HG02884 (cell line): ENCODE measurements around the gene LDLR.
"Not testable (repeated sequence)": the region's sequence is repeated elsewhere in the genome, so short reads cannot be mapped to it uniquely, and the experiment has no call there.

Experiments
- ATAC-seq: cut with Tn5 transposase; IDR thresholded peaks from one replicate; pipeline ENCODE4 v1.9.1; 2021; ENCODE audit warnings: mild to moderate bottlenecking, moderate library complexity; ENCODE audit not compliant: unreplicated experiment

Gene LDLR

GRCh38 chr19:11102944-11103343 is 13.7 kb downstream of the LDLR start:
- ATAC-seq: no peak

DNA sequence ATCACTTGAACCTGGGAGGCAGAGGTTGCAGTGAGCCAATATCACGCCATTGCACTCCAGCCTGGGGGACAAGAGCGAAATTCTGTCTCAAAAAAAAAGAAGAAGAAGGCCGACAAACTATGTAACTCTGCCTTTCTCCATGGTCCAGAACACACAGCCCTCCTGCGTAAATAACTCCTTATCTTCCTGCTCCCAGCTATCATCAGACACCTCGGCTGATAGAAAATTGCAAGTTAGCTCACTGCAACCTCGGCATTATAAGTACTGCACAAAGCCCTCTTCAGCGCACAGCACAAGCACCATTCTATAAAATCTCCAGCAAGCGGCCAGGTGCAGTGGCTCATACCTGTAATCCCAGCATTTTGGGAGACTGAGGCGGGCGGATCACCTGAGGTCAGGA is 14.4 kb downstream of the LDLR start:
- ATAC-seq: not testable (repeated sequence)

GRCh38 chr19:11105014-11105636 is 15.9 kb downstream of the LDLR start:
- ATAC-seq: no peak

GRCh38 chr19:11106477-11106876 is 17.2 kb downstream of the LDLR start:
- ATAC-seq: no peak

- no peak for ATAC-seq
Measured at GRCh38 chr19:11108746-11109145, 19.5 kb downstream of the LDLR start.

DNA sequence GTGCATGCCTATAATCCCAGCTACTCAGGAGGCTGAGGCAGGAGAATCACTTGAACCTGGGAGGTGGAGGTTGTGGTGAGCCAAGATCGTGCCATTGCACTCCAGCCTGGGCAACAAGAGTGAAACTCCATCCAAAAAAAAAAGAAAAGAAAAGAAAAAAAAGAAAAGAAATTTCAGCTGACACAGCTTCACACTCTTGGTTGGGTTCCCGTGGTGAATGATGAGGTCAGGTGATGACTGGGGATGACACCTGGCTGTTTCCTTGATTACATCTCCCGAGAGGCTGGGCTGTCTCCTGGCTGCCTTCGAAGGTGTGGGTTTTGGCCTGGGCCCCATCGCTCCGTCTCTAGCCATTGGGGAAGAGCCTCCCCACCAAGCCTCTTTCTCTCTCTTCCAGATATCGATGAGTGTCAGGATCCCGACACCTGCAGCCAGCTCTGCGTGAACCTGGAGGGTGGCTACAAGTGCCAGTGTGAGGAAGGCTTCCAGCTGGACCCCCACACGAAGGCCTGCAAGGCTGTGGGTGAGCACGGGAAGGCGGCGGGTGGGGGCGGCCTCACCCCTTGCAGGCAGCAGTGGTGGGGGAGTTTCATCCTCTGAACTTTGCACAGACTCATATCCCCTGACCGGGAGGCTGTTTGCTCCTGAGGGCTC is 22.0 kb downstream of the LDLR start:
- ATAC-seq: no peak

GRCh38 chr19:11111771-11112144 is 22.5 kb downstream of the LDLR start:
- no peak for ATAC-seq

- ATAC-seq: no peak
Measured at GRCh38 chr19:11113140-11113708, 24.0 kb downstream of the LDLR start.

DNA sequence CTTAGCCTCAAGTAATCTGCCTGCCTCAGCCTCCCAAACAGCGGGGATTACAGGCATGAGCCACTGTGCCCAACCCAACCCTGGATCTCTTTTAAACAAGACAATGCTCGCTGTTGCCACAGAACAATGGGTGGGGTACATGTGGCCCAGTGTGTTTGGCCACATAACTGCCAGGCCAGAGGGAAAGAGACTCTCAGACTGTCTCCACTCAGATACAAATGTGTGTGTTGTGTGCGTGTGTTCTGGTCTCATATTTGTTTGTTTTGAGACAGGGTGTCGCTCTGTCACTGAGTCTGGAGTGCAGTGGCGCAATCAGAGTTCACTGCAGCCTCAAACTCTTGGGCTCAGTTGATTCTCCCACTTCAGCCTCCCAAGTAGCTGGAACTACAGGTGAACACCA is 25.8 kb downstream of the LDLR start:
- no peak for ATAC-seq

- no peak for ATAC-seq
Measured at GRCh38 chr19:11115895-11116446, 26.7 kb downstream of the LDLR start.

DNA sequence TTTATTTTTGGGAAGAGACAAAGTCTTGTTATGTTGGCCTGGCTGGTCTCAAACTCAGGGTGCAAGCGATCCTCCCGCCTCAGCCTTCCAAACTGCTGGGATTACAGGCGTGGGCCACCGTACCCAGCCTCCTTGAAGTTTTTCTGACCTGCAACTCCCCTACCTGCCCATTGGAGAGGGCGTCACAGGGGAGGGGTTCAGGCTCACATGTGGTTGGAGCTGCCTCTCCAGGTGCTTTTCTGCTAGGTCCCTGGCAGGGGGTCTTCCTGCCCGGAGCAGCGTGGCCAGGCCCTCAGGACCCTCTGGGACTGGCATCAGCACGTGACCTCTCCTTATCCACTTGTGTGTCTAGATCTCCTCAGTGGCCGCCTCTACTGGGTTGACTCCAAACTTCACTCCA is 27.2 kb downstream of the LDLR start:
- ATAC-seq: no peak

DNA sequence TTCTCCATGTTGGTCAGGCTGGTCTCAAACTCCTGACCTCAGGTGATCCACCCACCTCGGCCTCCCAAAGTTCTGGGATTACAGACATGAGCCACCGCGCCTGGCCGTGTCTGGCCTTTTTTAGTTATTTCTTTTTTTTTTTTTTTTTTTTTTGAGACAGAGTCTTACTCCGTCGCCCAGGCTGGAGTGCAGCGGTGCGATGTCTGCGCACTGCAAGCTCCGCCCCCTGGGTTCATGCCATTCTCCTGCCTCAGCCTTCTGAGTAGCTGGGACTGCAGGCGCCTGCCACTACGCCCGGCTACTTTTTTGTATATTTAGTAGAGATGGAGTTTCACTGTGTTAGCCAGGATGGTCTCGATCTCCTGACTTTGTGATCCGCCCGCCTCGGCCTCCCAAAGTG is 32.7 kb downstream of the LDLR start:
- not testable (repeated sequence) for ATAC-seq

GRCh38 chr19:11123114-11123513 is 33.9 kb downstream of the LDLR start:
- no peak for ATAC-seq

- ATAC-seq: not testable (repeated sequence)
Measured at GRCh38 chr19:11124157-11124556, 34.9 kb downstream of the LDLR start.

DNA sequence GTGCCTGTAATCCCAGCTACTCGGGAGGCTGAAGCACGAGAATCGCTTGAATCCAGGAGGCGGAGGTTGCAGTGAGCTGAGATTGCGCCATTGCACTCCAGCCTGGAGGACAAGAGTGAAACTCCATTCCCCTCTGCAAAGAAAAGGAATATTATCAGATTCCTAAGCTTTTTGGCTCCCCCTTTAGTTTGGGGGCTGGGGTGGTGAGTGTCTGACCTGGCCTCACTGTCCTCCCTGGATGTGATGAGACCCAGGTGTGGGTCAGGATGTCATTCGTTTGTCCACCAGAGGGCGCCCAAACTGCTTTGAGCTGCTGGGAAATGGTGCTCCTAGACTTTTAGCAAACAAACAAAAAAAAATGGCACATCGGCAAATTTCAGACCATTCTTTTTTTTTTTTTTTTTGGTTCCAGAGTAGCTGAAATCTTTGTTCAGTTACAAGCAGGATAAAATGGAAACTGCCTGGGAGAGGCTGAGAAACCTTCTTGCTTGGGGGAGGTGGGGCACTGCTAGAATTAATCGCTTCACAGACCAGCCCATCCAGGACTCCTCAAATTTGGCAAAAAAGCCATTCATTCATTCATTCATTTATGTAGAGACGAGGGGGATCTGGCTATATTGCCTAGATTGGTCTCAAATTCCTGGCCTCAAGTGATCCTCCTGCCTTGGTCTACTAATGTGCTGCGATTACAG is 36.9 kb downstream of the LDLR start:
- ATAC-seq: no peak

GRCh38 chr19:11127905-11128304 is 38.6 kb downstream of the LDLR start:
- ATAC-seq: no peak

DNA sequence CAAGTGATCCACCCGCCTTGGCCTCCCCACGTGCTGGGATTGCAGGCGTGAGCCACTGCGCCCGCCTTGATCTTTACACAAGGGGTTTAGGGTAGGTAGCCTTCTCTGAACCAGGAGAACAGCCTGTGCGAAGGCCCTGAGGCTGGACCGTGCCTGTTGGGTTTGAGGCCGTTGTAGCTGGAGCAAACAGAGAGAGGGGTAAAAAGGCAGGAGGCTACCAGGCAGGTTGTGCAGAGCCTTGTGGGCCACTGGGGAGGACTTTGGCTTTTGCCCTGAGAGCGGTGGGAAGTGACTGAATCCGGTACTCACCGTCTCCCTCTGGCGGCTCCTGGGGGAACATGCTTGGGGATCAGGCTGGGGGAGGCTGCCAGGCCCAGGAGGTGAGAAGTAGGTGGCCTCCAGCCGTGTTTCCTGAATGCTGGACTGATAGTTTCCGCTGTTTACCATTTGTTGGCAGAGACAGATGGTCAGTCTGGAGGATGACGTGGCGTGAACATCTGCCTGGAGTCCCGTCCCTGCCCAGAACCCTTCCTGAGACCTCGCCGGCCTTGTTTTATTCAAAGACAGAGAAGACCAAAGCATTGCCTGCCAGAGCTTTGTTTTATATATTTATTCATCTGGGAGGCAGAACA is 41.7 kb downstream of the LDLR start:
- ATAC-seq: no peak

DNA sequence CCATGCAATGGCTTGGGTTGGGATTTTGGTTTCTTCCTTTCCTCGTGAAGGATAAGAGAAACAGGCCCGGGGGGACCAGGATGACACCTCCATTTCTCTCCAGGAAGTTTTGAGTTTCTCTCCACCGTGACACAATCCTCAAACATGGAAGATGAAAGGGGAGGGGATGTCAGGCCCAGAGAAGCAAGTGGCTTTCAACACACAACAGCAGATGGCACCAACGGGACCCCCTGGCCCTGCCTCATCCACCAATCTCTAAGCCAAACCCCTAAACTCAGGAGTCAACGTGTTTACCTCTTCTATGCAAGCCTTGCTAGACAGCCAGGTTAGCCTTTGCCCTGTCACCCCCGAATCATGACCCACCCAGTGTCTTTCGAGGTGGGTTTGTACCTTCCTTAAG is 42.2 kb downstream of the LDLR start:
- no peak for ATAC-seq

DNA sequence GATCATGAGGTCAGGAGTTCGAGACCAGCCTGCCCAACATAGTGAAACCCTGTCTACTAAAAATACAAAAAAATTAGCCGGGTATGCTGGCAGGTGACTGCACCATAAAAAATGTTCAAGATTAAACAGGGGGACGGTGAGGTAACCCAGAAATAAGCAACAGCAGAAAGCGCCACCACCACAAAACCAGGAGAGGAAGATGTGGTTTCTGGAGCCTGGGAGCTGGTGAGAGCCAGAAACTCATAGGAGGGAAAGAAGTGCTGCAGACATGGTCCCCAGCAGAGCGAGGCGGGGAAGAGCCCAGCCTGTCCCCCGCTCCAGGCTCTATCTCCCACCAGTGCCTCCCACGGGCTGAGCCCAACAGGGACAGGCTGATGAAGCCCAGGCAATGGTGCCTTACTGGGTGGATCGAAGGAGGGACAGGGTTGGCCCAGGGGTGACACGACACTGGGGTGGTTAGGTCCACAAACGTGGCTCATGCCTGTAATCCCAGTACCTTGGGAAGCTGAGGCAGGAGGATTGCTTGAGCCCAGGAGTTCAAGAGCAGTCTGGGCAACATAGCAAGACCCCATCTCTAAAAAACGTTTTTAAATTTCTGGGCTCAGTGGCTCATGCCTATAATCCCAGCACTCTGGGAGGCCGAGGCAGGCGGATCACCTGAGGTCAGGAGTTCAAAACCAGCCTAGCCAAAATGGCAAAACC is 47.3 kb downstream of the LDLR start:
- no peak for ATAC-seq

DNA sequence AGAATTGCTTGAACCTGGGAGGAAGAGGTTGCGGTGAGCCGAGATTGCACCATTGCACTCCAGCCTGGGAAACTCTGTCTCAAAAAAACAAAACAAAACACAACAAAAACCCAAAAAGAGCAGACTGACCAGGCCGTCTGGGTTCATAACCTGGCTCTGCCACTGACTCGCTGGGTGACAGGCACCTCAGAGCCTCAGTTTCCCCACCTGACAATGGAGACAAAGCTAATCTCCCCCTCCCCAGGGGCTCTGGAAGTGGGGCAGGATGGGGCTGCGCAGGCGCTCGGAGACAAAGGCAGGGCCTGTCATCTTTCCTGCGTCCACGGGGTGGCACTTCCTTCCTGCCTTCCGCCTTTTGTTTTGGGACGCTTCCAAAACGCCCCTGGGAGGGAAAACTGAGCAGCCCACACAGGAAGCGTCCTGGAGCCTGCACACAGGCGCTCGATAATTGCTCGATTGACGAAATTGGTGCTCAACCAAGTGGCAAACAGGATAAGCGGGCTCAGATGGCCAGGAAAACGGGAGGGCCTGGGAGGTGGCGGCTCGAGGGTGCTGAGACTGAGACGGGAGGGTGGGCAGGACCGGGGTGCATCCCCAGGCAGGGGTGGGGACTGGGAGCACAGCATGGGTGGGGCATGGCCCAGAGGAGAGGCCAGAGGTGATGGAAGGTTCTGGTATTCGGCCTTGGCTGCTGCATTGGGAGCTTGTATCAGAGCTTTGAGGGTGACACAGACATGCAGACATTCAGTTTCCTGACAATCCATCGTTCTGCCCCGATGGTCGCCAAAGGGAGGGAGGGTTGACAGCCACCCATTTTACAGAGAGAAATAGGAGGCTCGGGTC is 48.5 kb downstream of the LDLR start:
- no peak for ATAC-seq
